CD4-positive, alpha-beta T cell (primary cell): Measurements from ENCODE around the gene C7. TPM values are rescaled to one million over a fixed set of nuclear protein-coding genes. Genes with fewer than 3 reads are reported as not detected.
"Not testable (repeated sequence)": the region's sequence is repeated elsewhere in the genome, so short reads cannot be mapped to it uniquely, and the experiment has no call there.

ENCODE experiments used
- ATAC-seq: fragments of 200-7000 bp; cut with Tn5 transposase; one replicate; pipeline ENCODE4 v1.10.0; 2022; ENCODE audit warnings: mild to moderate bottlenecking; ENCODE audit not compliant: poor library complexity
- CTCF ChIA-PET: fragments of 350-600 bp; sonication (Branson Sonifier 250); formaldehyde crosslinking; loops from one replicate; lab custom pipeline; 2021; ENCODE audit warnings: antibody characterized with exemption, inconsistent platforms; lab: Charles Lee
- POLR2A ChIA-PET: fragments of 350-600 bp; sonication (Branson Sonifier 250); formaldehyde crosslinking; loops from one replicate; lab custom pipeline; 2021; ENCODE audit warnings: antibody characterized with exemption, inconsistent platforms; lab: Charles Lee
- DNase-seq, 14 experiments: peaks; one replicate each; pipeline ENCODE4 v3.0.0-alpha.2; 2013 to 2020; ENCODE audit warnings: mixed read lengths in 2 of 14
- H3K27ac ChIP-seq, 2 donors: one replicate each; pipeline versions ENCODE4 v1.5.1 to v1.7.0; 2013; ENCODE audit warnings: low read length in 2 of 2, low read depth in 1 of 2, mild to moderate bottlenecking in 1 of 2
- H3K27me3 ChIP-seq, 2 experiments: 1 replicate in 1 of 2; 2 replicates in 1 of 2; pipeline versions ENCODE4 v1.6.1 to v1.7.0; 2013; ENCODE audit warnings: low read length in 2 of 2, control low read depth in 1 of 2, mild to moderate bottlenecking in 1 of 2, moderate library complexity in 1 of 2; ENCODE audit not compliant: insufficient read depth in 2 of 2, control insufficient read depth in 1 of 2
- H3K36me3 ChIP-seq: one replicate; pipeline ENCODE4 v1.6.1; 2013; ENCODE audit warnings: low read length, control low read depth; ENCODE audit not compliant: insufficient read depth
- H3K4me1 ChIP-seq: one replicate; pipeline ENCODE4 v1.6.1; 2013; ENCODE audit warnings: low read length, control low read depth; ENCODE audit not compliant: insufficient read depth
- H3K4me3 ChIP-seq: one replicate; pipeline ENCODE4 v1.5.1; 2013; ENCODE audit warnings: mild to moderate bottlenecking, low read length, moderate library complexity
- H3K9me3 ChIP-seq, 2 experiments: 1 replicate in 1 of 2; 2 replicates in 1 of 2; pipeline versions ENCODE4 v1.6.1 to v1.7.0; 2013; ENCODE audit warnings: low read length in 2 of 2, mild to moderate bottlenecking in 2 of 2, control low read depth in 1 of 2, moderate library complexity in 1 of 2; ENCODE audit not compliant: control insufficient read depth in 1 of 2, insufficient read depth in 1 of 2
- H3K27ac Mint-ChIP-seq: one replicate; pipeline ENCODE4 v1.8.0; 2020; ENCODE audit warnings: mixed read lengths
- H3K27me3 Mint-ChIP-seq: one replicate; pipeline ENCODE4 v1.8.0; 2021; ENCODE audit warnings: mixed read lengths
- H3K36me3 Mint-ChIP-seq: one replicate; pipeline ENCODE4 v1.8.0; 2021; ENCODE audit warnings: low read depth, mixed read lengths
- H3K4me1 Mint-ChIP-seq: one replicate; pipeline ENCODE4 v1.8.0; 2021; ENCODE audit warnings: low read depth, mixed read lengths
- H3K4me3 Mint-ChIP-seq: one replicate; pipeline ENCODE4 v1.8.0; 2020; ENCODE audit warnings: mild to moderate bottlenecking, mixed read lengths
- H3K9me3 Mint-ChIP-seq: one replicate; pipeline ENCODE4 v1.8.0; 2020; ENCODE audit warnings: mixed read lengths
- CTCF ChIP-seq: fragments of 200-600 bp; IDR thresholded peaks from one replicate; pipeline ENCODE4 v1.8.0; 2022; ENCODE audit warnings: antibody characterized with exemption, mild to moderate bottlenecking
- intact Hi-C, 2 experiments: fragments of 100-400 bp; cut with DNase I in 1 of 2; cut with micrococcal nuclease in 1 of 2; formaldehyde crosslinking; loops; one replicate each; pipeline versions ENCODE4 v1.15.1 to v1.9.0; 2023 to 2025; cut with DNase I, micrococcal nuclease
- total RNA-seq, 174 experiments: library from RNA in 2 of 174; stranded (reverse) in 2 of 174; gene quantifications; one replicate each; pipeline ENCODE4 v1.2.3 and lab custom pipeline; 2021 to 2026

C7 gene
- total RNA-seq, 2 experiments from 2014 or later: not detected

GRCh38 chr5:41009232-41009631 is 99.9 kb downstream of the C7 start:
- DNase-seq: no peak
- H3K36me3 Mint-ChIP-seq: no peaks in the 10 kb centered on the region

GRCh38 chr5:41010572-41010971 is 101.3 kb downstream of the C7 start:
- ATAC-seq (no peak), DNase-seq (no peak)
- Mint-ChIP-seq H3K4me3 (no peak overlapping the region), H3K27me3 (peaks cover 17% of the 10 kb centered on the region), H3K36me3 (no peaks in the 10 kb centered on the region), H3K27ac (no peak overlapping the region), H3K4me1 (no peaks in the 10 kb centered on the region), H3K9me3 (no peaks in the 10 kb centered on the region)
- Histone ChIP-seq H3K4me1 (no peaks in the 10 kb centered on the region), H3K27ac (no peak overlapping the region), H3K36me3 (no peaks in the 10 kb centered on the region), H3K4me3 (no peak overlapping the region), H3K9me3 (no peaks in the 10 kb centered on the region), H3K27me3 (no peaks in the 10 kb centered on the region)
- ChIA-PET POLR2A (no interaction called here), CTCF (no interaction called here)
- no peak for TF ChIP-seq CTCF
- intact Hi-C loops: loop anchor here in 1 of 2 experiments (10.0 kb wide), 1 partner anchor 1134 kb away; no protein-coding TSS in a partner anchor

More at GRCh38 chr5:41009232-41009631, 99.9 kb downstream of the C7 start:
- Mint-ChIP-seq H3K27ac (no peak overlapping the region), H3K9me3 (no peaks in the 10 kb centered on the region), H3K4me1 (no peaks in the 10 kb centered on the region), H3K27me3 (peaks cover 9% of the 10 kb centered on the region), H3K4me3 (no peak overlapping the region)
- ChIA-PET CTCF (no interaction called here), POLR2A (no interaction called here)
- ATAC-seq: no peak
- Histone ChIP-seq H3K27me3 (no peaks in the 10 kb centered on the region), H3K36me3 (no peaks in the 10 kb centered on the region), H3K4me1 (no peaks in the 10 kb centered on the region), H3K4me3 (no peak overlapping the region), H3K9me3 (no peaks in the 10 kb centered on the region), H3K27ac (no peak overlapping the region)
- intact Hi-C loops: no loop called here
- TF ChIP-seq CTCF: no peak

GRCh38 chr5:41012318-41012717 is 103.0 kb downstream of the C7 start:
- ATAC-seq (no peak), DNase-seq (no peak)
- Mint-ChIP-seq H3K27me3 (peaks cover 19% of the 10 kb centered on the region), H3K4me3 (no peak overlapping the region), H3K36me3 (no peaks in the 10 kb centered on the region), H3K9me3 (no peaks in the 10 kb centered on the region), H3K27ac (no peak overlapping the region), H3K4me1 (no peaks in the 10 kb centered on the region)
- no peaks in the 10 kb centered on the region for H3K36me3 ChIP-seq
- no peak overlapping the region for H3K27ac ChIP-seq
- POLR2A ChIA-PET: no interaction called here
- no peaks in the 10 kb centered on the region for H3K27me3 ChIP-seq
- TF ChIP-seq CTCF: no peak
- H3K4me1 ChIP-seq: no peaks in the 10 kb centered on the region
- intact Hi-C loops: loop anchor here in 1 of 2 experiments (10.0 kb wide), 1 partner anchor 1132 kb away; no protein-coding TSS in a partner anchor
- H3K9me3 ChIP-seq: no peaks in the 10 kb centered on the region
- CTCF ChIA-PET: no interaction called here
- H3K4me3 ChIP-seq: no peak overlapping the region

GRCh38 chr5:41022600-41022999 is 113.3 kb downstream of the C7 start:
- H3K4me3 Mint-ChIP-seq, intact Hi-C loops, H3K27ac ChIP-seq, ATAC-seq, H3K4me1 Mint-ChIP-seq, H3K27me3 ChIP-seq, H3K27ac Mint-ChIP-seq, H3K36me3 ChIP-seq, POLR2A ChIA-PET, CTCF ChIA-PET, H3K36me3 Mint-ChIP-seq, H3K4me1 ChIP-seq, DNase-seq, H3K9me3 ChIP-seq, H3K4me3 ChIP-seq: not testable (repeated sequence)
- H3K9me3 Mint-ChIP-seq: peaks cover 13% of the 10 kb centered on the region
- peaks cover 18% of the 10 kb centered on the region for H3K27me3 Mint-ChIP-seq
